Endothelial cell of umbilical vein (primary cell): ENCODE data around the gene GSPT1. TPM values are rescaled to one million over a fixed set of nuclear protein-coding genes. Genes with fewer than 3 reads are reported as not detected.

ENCODE experiments used
- BruUV-seq: library from RNA; stranded (reverse); fragments of 400-500 nt; replicated peaks from 2 replicates; lab custom pipeline; 2021; lab: Mats Ljungman, UMichigan
- CTCF ChIA-PET: fragments of 300-600, 350-600 bp; sonication (Branson Sonifier 250); formaldehyde crosslinking; loops from one replicate; lab custom pipeline; 2021; ENCODE audit warnings: antibody characterized with exemption, inconsistent platforms; lab: Charles Lee
- POLR2A ChIA-PET: fragments of 300-600, 350-600 bp; sonication (Branson Sonifier 250); formaldehyde crosslinking; loops from one replicate; lab custom pipeline; 2021; ENCODE audit warnings: antibody characterized with exemption, inconsistent platforms; lab: Charles Lee
- DNase-seq: peaks from one replicate; pipeline ENCODE4 v3.0.0-alpha.2; 2011; ENCODE audit warnings: low read depth, low spot score
- FAIRE-seq: peaks from 2 replicates; lab custom pipeline; 2011; peaks lifted over from hg19 to GRCh38; lab: Jason Lieb, UNC
- H2AFZ ChIP-seq: 2 replicates; pipeline ENCODE4 v1.6.0; 2012; ENCODE audit warnings: low read depth, low read length, control low read depth, inconsistent platforms
- H3K27ac ChIP-seq: 2 replicates; pipeline ENCODE4 v1.5.1; 2011; ENCODE audit warnings: low read depth, mild to moderate bottlenecking, control low read depth, low read length, moderate library complexity; ENCODE audit not compliant: insufficient read depth
- H3K27me3 ChIP-seq, 2 experiments: 2 replicates each; pipeline versions ENCODE4 v1.6.0 to v1.6.1; 2011; ENCODE audit warnings: low read length in 2 of 2, mixed read lengths in 1 of 2; ENCODE audit not compliant: control insufficient read depth in 2 of 2, insufficient read depth in 2 of 2
- H3K36me3 ChIP-seq, 2 experiments: 2 replicates in 1 of 2; 3 replicates in 1 of 2; pipeline ENCODE4 v1.5.1; 2011; ENCODE audit warnings: low read length in 2 of 2, mild to moderate bottlenecking in 1 of 2, moderate library complexity in 1 of 2; ENCODE audit not compliant: control insufficient read depth in 2 of 2, insufficient read depth in 2 of 2; ENCODE audit errors: extremely low read depth in 1 of 2
- H3K4me1 ChIP-seq: 3 replicates; pipeline ENCODE4 v1.5.1; 2011; ENCODE audit warnings: mild to moderate bottlenecking, low read length; ENCODE audit not compliant: control insufficient read depth, insufficient read depth; ENCODE audit errors: extremely low read depth
- H3K4me2 ChIP-seq: 2 replicates; pipeline ENCODE4 v1.6.1; 2011; ENCODE audit warnings: low read length, control low read depth, mixed read lengths; ENCODE audit not compliant: insufficient read depth
- H3K4me3 ChIP-seq, 3 experiments: fragments of 200-600 bp in 1 of 3; sonication (generic), shearing (Covaris generic) in 1 of 3; replicated peaks in 1 of 3; 2 replicates each; pipeline ENCODE4 v1.5.1; 2011 to 2016; ENCODE audit warnings: control low read depth in 3 of 3, low read length in 3 of 3, mild to moderate bottlenecking in 2 of 3, inconsistent platforms in 1 of 3, low read depth in 1 of 3, moderate library complexity in 1 of 3; ENCODE audit not compliant: insufficient read depth in 1 of 3
- H3K79me2 ChIP-seq: 2 replicates; pipeline ENCODE4 v1.6.0; 2012; ENCODE audit warnings: low read length, inconsistent platforms; ENCODE audit not compliant: control insufficient read depth, insufficient read depth
- H3K9ac ChIP-seq: replicated peaks from 2 replicates; pipeline ENCODE3; 2011; ENCODE audit warnings: low read length, control low read depth; ENCODE audit not compliant: insufficient read depth; ENCODE audit errors: extremely low read depth
- H3K9me1 ChIP-seq: replicated peaks from 3 replicates; pipeline ENCODE4 v1.6.0; 2011; ENCODE audit warnings: mild to moderate bottlenecking, low read length; ENCODE audit not compliant: control insufficient read depth, insufficient read depth; ENCODE audit errors: extremely low read depth
- H3K9me3 ChIP-seq: replicated peaks from 2 replicates; pipeline ENCODE4 v1.5.1; 2012; ENCODE audit warnings: low read length, inconsistent platforms; ENCODE audit not compliant: control insufficient read depth, insufficient read depth
- H4K20me1 ChIP-seq: replicated peaks from 2 replicates; pipeline ENCODE3; 2011; ENCODE audit warnings: mild to moderate bottlenecking, low read length; ENCODE audit not compliant: control insufficient read depth, insufficient read depth; ENCODE audit errors: extremely low read depth
- EZH2 ChIP-seq: IDR thresholded peaks from 2 replicates; pipeline ENCODE4 v1.6.1; 2012; ENCODE audit warnings: borderline replicate concordance, low read depth, mild to moderate bottlenecking, moderate library complexity, low read length, inconsistent platforms; ENCODE audit not compliant: severe bottlenecking
- FOS ChIP-seq: IDR thresholded peaks from 2 replicates; pipeline ENCODE4 v1.6.1; 2011; ENCODE audit warnings: mild to moderate bottlenecking, low read length, moderate library complexity, borderline replicate concordance; ENCODE audit not compliant: insufficient read depth
- GATA2 ChIP-seq: IDR thresholded peaks from 2 replicates; pipeline ENCODE4 v1.7.0; 2011; ENCODE audit warnings: low read depth, mild to moderate bottlenecking, moderate library complexity, mixed read lengths, low read length; ENCODE audit not compliant: insufficient read length, insufficient read depth
- JUN ChIP-seq: IDR thresholded peaks from 2 replicates; pipeline ENCODE4 v1.6.1; 2011; ENCODE audit warnings: borderline replicate concordance, low read depth; ENCODE audit not compliant: insufficient read length, insufficient read depth
- MYC ChIP-seq: IDR thresholded peaks from one replicate; pipeline ENCODE4 v1.6.1; 2011; ENCODE audit warnings: mild to moderate bottlenecking, low read depth, low read length
- POLR2A ChIP-seq: IDR thresholded peaks from 2 replicates; pipeline ENCODE4 v1.6.1; 2012; ENCODE audit warnings: low read depth, mild to moderate bottlenecking, control low read depth, low read length
- POLR2AphosphoS5 ChIP-seq: IDR thresholded peaks from 2 replicates; pipeline ENCODE4 v1.6.1; 2012; ENCODE audit warnings: low read depth, mild to moderate bottlenecking, control low read depth, low read length, moderate library complexity; ENCODE audit not compliant: insufficient read depth
- dilution Hi-C: fragments of 300-500 bp; cut with MboI; formaldehyde crosslinking; loops from one replicate; pipeline ENCODE4 v1.15.0; 2019; ENCODE audit warnings: low sequenced_read_pairs; ENCODE audit not compliant: extremely low pct_ligation_motif_present
- intact Hi-C: fragments of 100-400 bp; cut with micrococcal nuclease; formaldehyde crosslinking; loops from one replicate; pipeline ENCODE4 v1.10.0; 2022
- polyA plus RNA-seq, 4 experiments: library from polyadenylated mRNA; depleted of rRNA in 3 of 4; stranded (reverse) in 3 of 4; unstranded in 1 of 4; fragments of >200 nt; gene quantifications; 2 replicates each; pipeline versions ENCODE4 v1.2.1 to v1.2.3, GENCODE V29; 2011 to 2012; ENCODE audit warnings: missing spikeins in 1 of 4
- total RNA-seq: library from RNA; stranded (reverse); gene quantifications from 2 replicates; pipeline ENCODE4 v1.2.3, GENCODE V29; 2021
- TF ChIP-seq, protein P1 (sequence below), 2 donors: IDR thresholded peaks; 1 replicate in 1 of 2; 2 replicates in 1 of 2; pipeline ENCODE4 v1.5.1; 2011; ENCODE audit warnings: low read length in 2 of 2, mild to moderate bottlenecking in 2 of 2, moderate library complexity in 2 of 2, control low read depth in 1 of 2, inconsistent platforms in 1 of 2, low read depth in 1 of 2; ENCODE audit not compliant: insufficient read depth in 1 of 2; ENCODE audit errors: extremely low read depth in 1 of 2

GSPT1 gene
- total and polyA plus RNA-seq, 2 donors (not counting 3 experiments of a cell fraction or from before 2014, with no cell fraction given) = 40.3 to 152 TPM

DNA sequence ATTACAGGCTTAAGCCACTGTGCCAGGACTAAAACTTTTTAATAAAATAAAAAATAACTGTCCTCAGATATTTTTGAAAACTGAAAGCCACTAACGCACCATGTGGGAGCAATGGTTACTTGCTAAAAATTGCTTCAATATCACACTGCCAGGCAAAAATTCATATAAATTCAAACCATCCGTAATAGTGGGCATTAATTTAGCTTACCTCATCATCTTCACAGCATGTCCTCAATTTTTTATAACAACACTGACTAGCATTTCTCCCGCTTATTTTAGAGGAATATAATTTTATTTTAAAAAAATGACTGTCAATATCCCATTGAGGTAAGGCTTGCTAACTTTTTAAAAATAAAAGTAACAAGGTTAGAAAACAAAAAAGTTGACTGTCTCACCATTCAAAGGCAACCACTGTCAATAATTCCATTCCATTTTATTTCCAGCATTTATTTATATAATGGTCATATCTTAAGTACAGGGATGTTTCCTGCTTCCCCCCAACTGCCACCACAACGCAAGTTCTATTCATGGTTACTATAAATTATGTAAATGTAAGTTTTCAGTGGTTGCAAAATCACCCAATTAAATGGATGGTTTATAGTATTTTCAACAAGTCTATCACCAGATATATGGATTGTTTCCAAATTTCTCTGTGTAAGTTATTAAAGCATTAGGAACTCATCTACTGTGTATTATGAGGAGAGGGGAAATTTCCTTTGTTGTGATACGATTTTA, 25.4 kb downstream of the GSPT1 start:
- Histone ChIP-seq H2AFZ (no peak overlapping the region), H3K27ac (no peak overlapping the region), H3K9me1 (no peaks in the 10 kb centered on the region), H3K4me1 (no peaks in the 10 kb centered on the region), H3K79me2 (peaks cover 22% of the 10 kb centered on the region), H3K9me3 (no peaks in the 10 kb centered on the region), H3K27me3 (no peaks in the 10 kb centered on the region), H3K4me2 (no peak overlapping the region), H3K36me3 (peaks cover 5 to 16% of the 10 kb centered on the region in 2 experiments), H4K20me1 (no peaks in the 10 kb centered on the region), H3K4me3 (no peak overlapping the region), H3K9ac (no peak overlapping the region)
- FAIRE-seq (no peak), DNase-seq (peak; percentile 41)
- BruUV-seq = no TSS peak
- ChIA-PET CTCF (interaction anchor here (2.0 kb wide), 1 partner anchor 177 kb away, joined by 9 read pairs; no protein-coding TSS in a partner anchor), POLR2A (no interaction called here)
- intact Hi-C loops = no loop called here
- TF ChIP-seq, protein P1, sequence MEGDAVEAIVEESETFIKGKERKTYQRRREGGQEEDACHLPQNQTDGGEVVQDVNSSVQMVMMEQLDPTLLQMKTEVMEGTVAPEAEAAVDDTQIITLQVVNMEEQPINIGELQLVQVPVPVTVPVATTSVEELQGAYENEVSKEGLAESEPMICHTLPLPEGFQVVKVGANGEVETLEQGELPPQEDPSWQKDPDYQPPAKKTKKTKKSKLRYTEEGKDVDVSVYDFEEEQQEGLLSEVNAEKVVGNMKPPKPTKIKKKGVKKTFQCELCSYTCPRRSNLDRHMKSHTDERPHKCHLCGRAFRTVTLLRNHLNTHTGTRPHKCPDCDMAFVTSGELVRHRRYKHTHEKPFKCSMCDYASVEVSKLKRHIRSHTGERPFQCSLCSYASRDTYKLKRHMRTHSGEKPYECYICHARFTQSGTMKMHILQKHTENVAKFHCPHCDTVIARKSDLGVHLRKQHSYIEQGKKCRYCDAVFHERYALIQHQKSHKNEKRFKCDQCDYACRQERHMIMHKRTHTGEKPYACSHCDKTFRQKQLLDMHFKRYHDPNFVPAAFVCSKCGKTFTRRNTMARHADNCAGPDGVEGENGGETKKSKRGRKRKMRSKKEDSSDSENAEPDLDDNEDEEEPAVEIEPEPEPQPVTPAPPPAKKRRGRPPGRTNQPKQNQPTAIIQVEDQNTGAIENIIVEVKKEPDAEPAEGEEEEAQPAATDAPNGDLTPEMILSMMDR (IDR thresholded peaks at IDR 0.05; ENCODE audit: extremely low read depth in 1 of 2, insufficient read depth in 1 of 2, low read depth in 1 of 2, low read length in 2 of 2) = no peak
- TF ChIP-seq POLR2A = no peak
- TF ChIP-seq JUN = no peak
- TF ChIP-seq MYC = no peak
- no peak for TF ChIP-seq GATA2
- TF ChIP-seq POLR2AphosphoS5 = no peak
- TF ChIP-seq EZH2 = no peak
- TF ChIP-seq FOS = no peak
- dilution Hi-C loops = no loop called here
